Measurements from ENCODE around the gene AK8. TPM values are rescaled to one million over a fixed set of nuclear protein-coding genes. Genes with fewer than 3 reads are reported as not detected.

AK8 gene
- total and polyA plus RNA-seq, 2 experiments from 2014 or later: 0.14 to 0.78 TPM

- Mint-ChIP-seq H3K9me3 (no peaks in the 10 kb centered on the region), H3K4me3 (no peak overlapping the region), H3K27me3 (ENCODE audit: insufficient read depth, low read depth, poor library complexity) (no peaks in the 10 kb centered on the region), H3K36me3 (ENCODE audit: low read depth) (peaks cover 41% of the 10 kb centered on the region), H3K4me1 (no peaks in the 10 kb centered on the region), H3K27ac (no peak overlapping the region)
- Histone ChIP-seq H3K27me3 (ENCODE audit: insufficient read depth) (no peaks in the 10 kb centered on the region), H3K9me2 (ENCODE audit: insufficient read depth) (no peaks in the 10 kb centered on the region), H3K4me1 (ENCODE audit: insufficient read depth) (no peaks in the 10 kb centered on the region), H3K27ac (ENCODE audit: low read depth) (no peak overlapping the region), H3K36me3 (ENCODE audit: insufficient read depth) (peaks cover 37% of the 10 kb centered on the region), H3K4me2 (no peak overlapping the region), H3K79me2 (replicated peaks; ENCODE audit: insufficient read depth) (no peaks in the 10 kb centered on the region), H3K4me3 (no peak overlapping the region), H2AFZ (no peak overlapping the region), H3F3A (replicated peaks; ENCODE audit: low read depth) (no peaks in the 10 kb centered on the region), H4K20me1 (replicated peaks; ENCODE audit: insufficient read depth) (peaks cover 4% of the 10 kb centered on the region)
- ATAC-seq (no peak), DNase-seq (ENCODE audit: low spot score) (no peak)
- TF ChIP-seq ETS1 (IDR thresholded peaks at IDR 0.05) (no peak), REST (IDR thresholded peaks at IDR 0.05; ENCODE audit: unreplicated experiment) (no peak), JUNB (IDR thresholded peaks at IDR 0.05; ENCODE audit: unreplicated experiment) (no peak), CREB1 (CRISPR knock-in tag; IDR thresholded peaks at IDR 0.05; ENCODE audit: low read depth) (no peak), NANOG (IDR thresholded peaks at IDR 0.05; ENCODE audit: borderline replicate concordance) (no peak), EZH2 (IDR thresholded peaks at IDR 0.05; ENCODE audit: low read depth, unreplicated experiment) (no peak), STAT1 (IDR thresholded peaks at IDR 0.05; ENCODE audit: unreplicated experiment) (no peak), ZNF114 (CRISPR knock-in tag; IDR thresholded peaks at IDR 0.05) (no peak), CTCF (conservative IDR thresholded peaks at IDR 0.05; ENCODE audit: low read depth in 2 of 2) (no peak), ZNF462 (CRISPR knock-in tag; IDR thresholded peaks at IDR 0.05) (no peak), POLR2AphosphoS5 (IDR thresholded peaks at IDR 0.05; ENCODE audit: low read depth) (no peak), EZH2phosphoT487 (IDR thresholded peaks at IDR 0.05; ENCODE audit: unreplicated experiment) (no peak)
These were observed 45.3 kb upstream of the AK8 start for GRCh38 chr9:132923346-132923902.

All from GM23338 (cell line).